HepG2 (cell line): ENCODE data around the gene SEBOX. TPM values are rescaled to one million over a fixed set of nuclear protein-coding genes. Genes with fewer than 3 reads are reported as not detected.
A peak's percentile ranks its signal among the peaks of the same experiment; 100 is the strongest.

Source experiments
- HNF4A ChIP-seq: sonication (generic); formaldehyde crosslinking; IDR thresholded peaks from 2 replicates; pipeline ENCODE4 v1.4.0; 2020; ENCODE audit warnings: missing genetic modification reagents
- KLF9 ChIP-seq: IDR thresholded peaks from 2 replicates; pipeline ENCODE4 v1.6.1; 2016; ENCODE audit warnings: low read depth
- MAF1 ChIP-seq: sonication (generic); formaldehyde crosslinking; IDR thresholded peaks from 2 replicates; pipeline ENCODE4 v1.5.0; 2020; ENCODE audit warnings: missing genetic modification reagents, borderline replicate concordance
- MYNN ChIP-seq: sonication (generic); formaldehyde crosslinking; IDR thresholded peaks from 2 replicates; pipeline ENCODE4 v1.4.0; 2020; ENCODE audit warnings: mild to moderate bottlenecking, low read depth, missing genetic modification reagents
- NFE2L1 ChIP-seq: sonication (generic); formaldehyde crosslinking; IDR thresholded peaks from 2 replicates; pipeline ENCODE4 v1.4.0; 2020; ENCODE audit warnings: missing genetic modification reagents, mild to moderate bottlenecking, borderline replicate concordance
- POLR2AphosphoS5 ChIP-seq: IDR thresholded peaks from 2 replicates; pipeline ENCODE4 v1.6.1; 2012; ENCODE audit warnings: low read depth, low read length
- PTBP1 ChIP-seq: fragments of 200-400 bp; formaldehyde crosslinking; IDR thresholded peaks from 2 replicates; pipeline ENCODE4 v1.6.1; 2018; ENCODE audit warnings: low read length, low read depth; ENCODE audit not compliant: poor library complexity, severe bottlenecking
- RBAK ChIP-seq: sonication (generic); formaldehyde crosslinking; IDR thresholded peaks from 2 replicates; pipeline ENCODE4 v1.5.1; 2020; ENCODE audit warnings: mild to moderate bottlenecking, missing genetic modification reagents
- SRSF1 ChIP-seq: fragments of 200-400 bp; formaldehyde crosslinking; optimal IDR thresholded peaks from 2 replicates; pipeline ENCODE3; 2017; ENCODE audit warnings: mild to moderate bottlenecking, low read depth, low read length, moderate library complexity
- SUZ12 ChIP-seq: fragments of 150-350 bp; IDR thresholded peaks from 2 replicates; pipeline ENCODE4 v1.6.1; 2014; ENCODE audit warnings: low read depth, low read length
- SYNCRIP ChIP-seq: fragments of 200-400 bp; formaldehyde crosslinking; IDR thresholded peaks from 2 replicates; pipeline ENCODE4 v1.6.1; 2018; ENCODE audit warnings: mild to moderate bottlenecking, low read depth, low read length; ENCODE audit not compliant: insufficient read depth
- THYN1 ChIP-seq: sonication (generic); formaldehyde crosslinking; IDR thresholded peaks from 2 replicates; pipeline ENCODE4 v1.8.1; 2023; ENCODE audit warnings: low read depth, mild to moderate bottlenecking, moderate library complexity, missing genetic modification reagents, borderline replicate concordance
- XRCC5 ChIP-seq: fragments of 200-400 bp; formaldehyde crosslinking; optimal IDR thresholded peaks from 2 replicates; pipeline ENCODE3; 2017; ENCODE audit warnings: mild to moderate bottlenecking, low read length
- ZKSCAN5 ChIP-seq: sonication (generic); formaldehyde crosslinking; IDR thresholded peaks from 2 replicates; pipeline ENCODE4 v1.5.1; 2020; ENCODE audit warnings: mild to moderate bottlenecking, missing genetic modification reagents
- ZNF3 ChIP-seq: IDR thresholded peaks from 2 replicates; pipeline ENCODE4 v1.7.0; 2017; ENCODE audit warnings: inconsistent platforms
- ZNF556 ChIP-seq: sonication (generic); formaldehyde crosslinking; IDR thresholded peaks from 2 replicates; pipeline ENCODE4 v1.4.0; 2020; ENCODE audit warnings: mild to moderate bottlenecking, missing genetic modification reagents, borderline replicate concordance
- ZNF605 ChIP-seq: sonication (generic); formaldehyde crosslinking; IDR thresholded peaks from 2 replicates; pipeline ENCODE4 v1.8.0; 2022; ENCODE audit warnings: mild to moderate bottlenecking, missing genetic modification reagents
- ZSCAN12 ChIP-seq: sonication (generic); formaldehyde crosslinking; IDR thresholded peaks from 2 replicates; pipeline ENCODE4 v1.9.0; 2021; ENCODE audit warnings: mild to moderate bottlenecking, missing genetic modification reagents
- ZSCAN25 ChIP-seq: sonication (generic); formaldehyde crosslinking; IDR thresholded peaks from 2 replicates; pipeline ENCODE4 v1.8.0; 2022; ENCODE audit warnings: mild to moderate bottlenecking, missing genetic modification reagents
- polyA plus RNA-seq, 8 experiments: library from polyadenylated mRNA; depleted of rRNA in 3 of 8; stranded (reverse) in 7 of 8; unstranded in 1 of 8; fragments of >200 nt; fragmentation: Illumina TruSeq in 4 of 8; extraction: Trizol in 4 of 8; gene quantifications; 2 replicates each; pipeline versions ENCODE4 v1.2.1 to v1.2.3, GENCODE V29; 2011 to 2016; ENCODE audit warnings: low read depth in 4 of 8, missing spikeins in 1 of 8, mixed read lengths in 1 of 8; ENCODE audit not compliant: insufficient read depth in 1 of 8
- total RNA-seq, 5 experiments: library from RNA; depleted of rRNA; stranded (reverse); fragments of >200 nt; fragmentation: Illumina TruSeq; extraction: Trizol; gene quantifications; 2 replicates each; pipeline ENCODE4 v1.2.3, GENCODE V29; 2016; ENCODE audit warnings: low read depth in 1 of 5
- TF ChIP-seq, protein P1 (sequence below): sonication (generic); formaldehyde crosslinking; IDR thresholded peaks from 2 replicates; pipeline ENCODE4 v1.8.0; 2022; ENCODE audit warnings: mild to moderate bottlenecking, missing genetic modification reagents, moderate library complexity
- TF ChIP-seq, protein P2 (sequence below): sonication (generic); formaldehyde crosslinking; IDR thresholded peaks from 2 replicates; pipeline ENCODE4 v1.8.0; 2022; ENCODE audit warnings: mild to moderate bottlenecking, missing genetic modification reagents, moderate library complexity
- TF ChIP-seq, protein P3 (sequence below): sonication (generic); formaldehyde crosslinking; IDR thresholded peaks from 2 replicates; pipeline ENCODE4 v1.5.1; 2020; ENCODE audit warnings: mild to moderate bottlenecking, missing genetic modification reagents, moderate library complexity
- TF ChIP-seq, protein P4 (sequence below): sonication (generic); formaldehyde crosslinking; IDR thresholded peaks from 2 replicates; pipeline ENCODE4 v1.8.0; 2022; ENCODE audit warnings: mild to moderate bottlenecking, missing genetic modification reagents; ENCODE audit not compliant: insufficient replicate concordance

The SEBOX gene
- total and polyA plus RNA-seq, 2 of the 13 experiments (the other 11 are each of a cell fraction or from before 2014, with no cell fraction given) = not detected

DNA sequence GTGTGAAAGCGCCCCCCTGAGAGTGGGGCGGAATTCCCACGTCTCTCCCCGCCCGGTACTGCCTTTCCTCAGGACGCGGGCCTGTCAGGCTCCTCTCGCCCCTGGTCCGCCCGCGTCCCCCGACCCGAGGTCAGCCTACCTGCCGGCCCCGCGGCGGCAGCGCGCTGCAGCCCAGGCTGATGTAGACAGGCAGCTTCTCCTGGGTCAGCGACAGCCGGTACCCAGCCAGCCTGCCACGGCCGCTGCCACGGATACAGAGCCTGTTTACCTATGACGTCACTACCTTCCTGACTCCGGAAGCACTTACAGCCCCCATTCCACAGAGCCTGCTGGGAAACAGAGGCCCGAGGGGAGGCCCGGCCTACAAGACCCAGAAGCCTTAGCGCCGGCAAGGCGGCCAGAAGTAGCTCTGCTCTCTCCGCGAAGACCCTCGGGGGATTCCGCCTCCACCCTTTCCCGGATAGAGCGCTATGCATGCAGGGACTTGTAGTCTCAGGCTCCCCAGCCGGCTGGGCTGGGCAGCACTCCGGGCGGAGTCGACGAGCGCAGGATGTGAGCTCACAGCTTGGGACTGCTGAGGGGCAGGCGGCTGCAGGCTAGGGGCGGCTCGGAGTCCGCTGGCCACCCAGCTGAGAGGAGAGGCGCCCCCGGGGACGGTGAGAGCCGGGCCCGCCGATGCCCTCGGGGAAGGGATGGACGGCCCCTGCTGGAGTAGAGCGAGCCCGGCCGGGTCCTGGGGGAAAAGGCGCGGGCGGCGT lies 29.6 kb downstream of the SEBOX start, which contains the start of the genes IFT20 and TNFAIP1 (continued):
- TF ChIP-seq ZNF605 (peak; percentile 43), SRSF1 (no peak), SYNCRIP (no peak), XRCC5 (peak; percentile 91), THYN1 (CRISPR knock-in tag) (no peak), MAF1 (CRISPR knock-in tag) (no peak), ZSCAN25 (CRISPR knock-in tag) (no peak), ZNF3 (CRISPR knock-in tag) (no peak), HNF4A (peak; percentile 5; the same call in 1 of the 2 replicates), PTBP1 (no peak), ZSCAN12 (CRISPR knock-in tag) (no peak), KLF9 (CRISPR knock-in tag) (no peak; the same call in 1 of the 2 replicates), MYNN (CRISPR knock-in tag) (no peak), ZNF556 (CRISPR knock-in tag) (peak; percentile 81; the same call in 1 of the 2 replicates), NFE2L1 (CRISPR knock-in tag) (no peak), SUZ12 (peak; percentile 90), POLR2AphosphoS5 (peak; percentile 67), ZKSCAN5 (CRISPR knock-in tag) (no peak), RBAK (CRISPR knock-in tag) (no peak)
- TF ChIP-seq, protein P1, sequence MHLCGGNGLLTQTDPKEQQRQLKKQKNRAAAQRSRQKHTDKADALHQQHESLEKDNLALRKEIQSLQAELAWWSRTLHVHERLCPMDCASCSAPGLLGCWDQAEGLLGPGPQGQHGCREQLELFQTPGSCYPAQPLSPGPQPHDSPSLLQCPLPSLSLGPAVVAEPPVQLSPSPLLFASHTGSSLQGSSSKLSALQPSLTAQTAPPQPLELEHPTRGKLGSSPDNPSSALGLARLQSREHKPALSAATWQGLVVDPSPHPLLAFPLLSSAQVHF (CRISPR knock-in tag) = no peak
- TF ChIP-seq, protein P2, sequence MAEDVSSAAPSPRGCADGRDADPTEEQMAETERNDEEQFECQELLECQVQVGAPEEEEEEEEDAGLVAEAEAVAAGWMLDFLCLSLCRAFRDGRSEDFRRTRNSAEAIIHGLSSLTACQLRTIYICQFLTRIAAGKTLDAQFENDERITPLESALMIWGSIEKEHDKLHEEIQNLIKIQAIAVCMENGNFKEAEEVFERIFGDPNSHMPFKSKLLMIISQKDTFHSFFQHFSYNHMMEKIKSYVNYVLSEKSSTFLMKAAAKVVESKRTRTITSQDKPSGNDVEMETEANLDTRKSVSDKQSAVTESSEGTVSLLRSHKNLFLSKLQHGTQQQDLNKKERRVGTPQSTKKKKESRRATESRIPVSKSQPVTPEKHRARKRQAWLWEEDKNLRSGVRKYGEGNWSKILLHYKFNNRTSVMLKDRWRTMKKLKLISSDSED (CRISPR knock-in tag) = no peak
- TF ChIP-seq, protein P3, sequence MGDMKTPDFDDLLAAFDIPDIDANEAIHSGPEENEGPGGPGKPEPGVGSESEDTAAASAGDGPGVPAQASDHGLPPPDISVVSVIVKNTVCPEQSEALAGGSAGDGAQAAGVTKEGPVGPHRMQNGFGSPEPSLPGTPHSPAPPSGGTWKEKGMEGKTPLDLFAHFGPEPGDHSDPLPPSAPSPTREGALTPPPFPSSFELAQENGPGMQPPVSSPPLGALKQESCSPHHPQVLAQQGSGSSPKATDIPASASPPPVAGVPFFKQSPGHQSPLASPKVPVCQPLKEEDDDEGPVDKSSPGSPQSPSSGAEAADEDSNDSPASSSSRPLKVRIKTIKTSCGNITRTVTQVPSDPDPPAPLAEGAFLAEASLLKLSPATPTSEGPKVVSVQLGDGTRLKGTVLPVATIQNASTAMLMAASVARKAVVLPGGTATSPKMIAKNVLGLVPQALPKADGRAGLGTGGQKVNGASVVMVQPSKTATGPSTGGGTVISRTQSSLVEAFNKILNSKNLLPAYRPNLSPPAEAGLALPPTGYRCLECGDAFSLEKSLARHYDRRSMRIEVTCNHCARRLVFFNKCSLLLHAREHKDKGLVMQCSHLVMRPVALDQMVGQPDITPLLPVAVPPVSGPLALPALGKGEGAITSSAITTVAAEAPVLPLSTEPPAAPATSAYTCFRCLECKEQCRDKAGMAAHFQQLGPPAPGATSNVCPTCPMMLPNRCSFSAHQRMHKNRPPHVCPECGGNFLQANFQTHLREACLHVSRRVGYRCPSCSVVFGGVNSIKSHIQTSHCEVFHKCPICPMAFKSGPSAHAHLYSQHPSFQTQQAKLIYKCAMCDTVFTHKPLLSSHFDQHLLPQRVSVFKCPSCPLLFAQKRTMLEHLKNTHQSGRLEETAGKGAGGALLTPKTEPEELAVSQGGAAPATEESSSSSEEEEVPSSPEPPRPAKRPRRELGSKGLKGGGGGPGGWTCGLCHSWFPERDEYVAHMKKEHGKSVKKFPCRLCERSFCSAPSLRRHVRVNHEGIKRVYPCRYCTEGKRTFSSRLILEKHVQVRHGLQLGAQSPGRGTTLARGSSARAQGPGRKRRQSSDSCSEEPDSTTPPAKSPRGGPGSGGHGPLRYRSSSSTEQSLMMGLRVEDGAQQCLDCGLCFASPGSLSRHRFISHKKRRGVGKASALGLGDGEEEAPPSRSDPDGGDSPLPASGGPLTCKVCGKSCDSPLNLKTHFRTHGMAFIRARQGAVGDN = peak; percentile 84
- TF ChIP-seq, protein P4, sequence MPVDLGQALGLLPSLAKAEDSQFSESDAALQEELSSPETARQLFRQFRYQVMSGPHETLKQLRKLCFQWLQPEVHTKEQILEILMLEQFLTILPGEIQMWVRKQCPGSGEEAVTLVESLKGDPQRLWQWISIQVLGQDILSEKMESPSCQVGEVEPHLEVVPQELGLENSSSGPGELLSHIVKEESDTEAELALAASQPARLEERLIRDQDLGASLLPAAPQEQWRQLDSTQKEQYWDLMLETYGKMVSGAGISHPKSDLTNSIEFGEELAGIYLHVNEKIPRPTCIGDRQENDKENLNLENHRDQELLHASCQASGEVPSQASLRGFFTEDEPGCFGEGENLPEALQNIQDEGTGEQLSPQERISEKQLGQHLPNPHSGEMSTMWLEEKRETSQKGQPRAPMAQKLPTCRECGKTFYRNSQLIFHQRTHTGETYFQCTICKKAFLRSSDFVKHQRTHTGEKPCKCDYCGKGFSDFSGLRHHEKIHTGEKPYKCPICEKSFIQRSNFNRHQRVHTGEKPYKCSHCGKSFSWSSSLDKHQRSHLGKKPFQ = no peak
